Esophagus mucosa (tissue), 1 donor: ENCODE data around the gene DLGAP5. TPM values are rescaled to one million over a fixed set of nuclear protein-coding genes. Genes with fewer than 3 reads are reported as not detected.
A peak's percentile ranks its signal among the peaks of the same experiment; 100 is the strongest.

Experiments
- ATAC-seq: fragments of 200-7000 bp; cut with Tn5 transposase; one replicate; pipeline ENCODE4 v1.9.1; 2020
- total RNA-seq: library from RNA; stranded (reverse); gene quantifications from one replicate; pipeline ENCODE4 v1.2.4, GENCODE V29; 2023
- donor health status: DM: yes; HTN: yes; CAD: no.

Gene DLGAP5
- total RNA-seq, 1 donor from 2014 or later, result 17.9 TPM

DNA sequence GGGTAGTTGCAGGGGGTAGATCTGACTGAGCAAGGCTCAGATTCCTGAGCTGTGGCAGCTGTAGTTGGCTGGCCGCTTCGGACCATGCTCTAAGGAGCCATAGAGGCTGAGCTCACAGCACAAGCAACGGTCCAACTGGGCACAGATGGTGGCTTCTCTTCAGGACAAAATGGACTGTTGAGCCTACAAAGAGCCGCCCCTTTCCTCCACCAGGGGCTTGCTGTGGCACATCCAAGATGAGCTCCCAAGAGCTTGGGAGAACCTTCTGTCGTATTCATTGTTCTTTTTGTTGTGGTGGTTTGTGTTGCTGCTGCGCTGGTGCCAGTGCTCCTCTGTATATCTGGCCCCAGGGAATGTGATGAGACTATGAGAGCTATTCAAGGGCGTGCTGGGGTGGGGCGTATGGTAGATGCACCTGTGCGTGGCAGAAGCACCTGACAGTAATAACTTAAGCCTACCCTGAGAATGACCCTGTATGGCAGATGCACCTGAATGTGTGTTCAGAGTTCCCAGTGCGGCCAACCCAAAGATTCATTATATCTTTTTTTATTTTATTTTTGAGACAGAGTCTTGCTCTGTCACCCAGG lies 80.2 kb downstream of the DLGAP5 start:
- ATAC-seq, result peak; percentile 59

DNA sequence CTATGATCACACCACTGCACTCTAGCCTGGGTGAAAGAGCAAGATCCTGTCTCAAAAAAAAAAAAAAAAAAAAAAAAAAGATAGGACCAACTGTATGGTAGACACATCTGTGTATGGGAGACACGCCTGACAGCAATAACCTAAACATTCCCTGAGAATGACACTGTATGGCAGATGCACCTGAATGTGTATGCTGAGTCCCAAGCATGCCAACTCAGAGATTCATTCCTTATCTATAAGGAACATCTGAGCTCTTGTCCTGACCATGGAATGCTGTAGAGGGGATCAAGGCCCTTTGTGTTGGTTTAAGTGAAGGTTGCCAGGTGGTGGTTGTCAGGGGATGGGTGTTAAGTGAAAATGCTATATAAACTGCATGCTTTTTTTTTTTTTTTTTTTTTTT lies 81.5 kb downstream of the DLGAP5 start:
- no peak for ATAC-seq

DNA sequence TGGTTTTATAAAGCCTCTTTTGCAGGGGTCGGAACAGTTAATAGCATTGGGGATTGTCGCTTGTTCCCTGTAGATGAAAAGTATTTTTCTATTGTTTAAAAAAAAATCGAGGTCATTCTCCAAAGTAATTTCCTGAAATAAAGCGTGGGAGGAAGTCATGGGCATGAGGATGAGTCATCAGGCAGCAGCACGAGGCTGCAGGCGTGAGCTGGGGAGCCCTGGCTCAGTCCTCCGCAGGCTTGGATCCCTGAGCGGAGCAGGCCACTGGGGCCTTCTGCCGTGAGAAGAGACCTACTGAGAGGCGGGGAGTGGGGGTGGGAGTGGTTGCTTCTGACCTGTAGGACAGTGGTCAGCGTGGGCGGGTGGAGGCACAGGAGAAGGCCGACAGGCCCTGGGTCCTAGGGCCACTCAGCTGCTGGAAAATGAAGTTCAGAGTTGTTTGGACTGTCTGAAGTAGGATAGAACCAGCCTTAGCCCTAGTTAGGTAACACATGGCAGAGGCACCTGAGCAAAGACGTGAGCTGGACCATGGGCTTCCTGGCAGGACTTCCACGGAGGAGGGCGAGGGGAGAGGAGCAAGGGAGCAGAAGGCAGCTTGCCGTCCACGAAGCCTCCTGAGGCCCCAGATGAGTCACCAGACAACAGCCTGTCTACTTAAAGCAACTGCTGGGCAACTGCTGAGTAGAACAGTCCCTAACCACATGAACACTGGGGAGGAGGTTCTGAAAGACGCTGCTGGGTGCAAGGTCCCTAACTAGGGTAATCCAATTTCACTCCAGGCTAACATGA lies 83.4 kb downstream of the DLGAP5 start:
- ATAC-seq, result peak; percentile 78

DNA sequence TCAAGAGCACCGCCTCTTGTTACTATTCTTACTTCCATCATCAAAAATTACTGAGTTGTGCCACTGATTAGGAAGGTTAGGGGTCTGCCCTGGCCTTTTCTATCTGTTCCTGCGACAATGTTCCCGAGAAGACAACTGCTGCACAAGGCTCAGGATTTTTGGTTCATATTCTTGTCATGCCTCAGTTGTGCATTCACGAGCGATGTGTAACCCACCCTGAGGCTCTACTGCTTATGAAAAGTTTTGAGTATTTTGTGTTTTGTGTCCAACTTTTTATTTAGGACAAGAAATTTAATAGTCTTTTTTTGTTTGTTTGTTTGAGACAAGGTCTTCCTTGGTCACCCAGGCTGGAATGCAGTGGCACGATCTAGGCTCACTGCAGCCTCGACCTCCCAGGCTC lies 85.4 kb downstream of the DLGAP5 start:
- no peak for ATAC-seq

DNA sequence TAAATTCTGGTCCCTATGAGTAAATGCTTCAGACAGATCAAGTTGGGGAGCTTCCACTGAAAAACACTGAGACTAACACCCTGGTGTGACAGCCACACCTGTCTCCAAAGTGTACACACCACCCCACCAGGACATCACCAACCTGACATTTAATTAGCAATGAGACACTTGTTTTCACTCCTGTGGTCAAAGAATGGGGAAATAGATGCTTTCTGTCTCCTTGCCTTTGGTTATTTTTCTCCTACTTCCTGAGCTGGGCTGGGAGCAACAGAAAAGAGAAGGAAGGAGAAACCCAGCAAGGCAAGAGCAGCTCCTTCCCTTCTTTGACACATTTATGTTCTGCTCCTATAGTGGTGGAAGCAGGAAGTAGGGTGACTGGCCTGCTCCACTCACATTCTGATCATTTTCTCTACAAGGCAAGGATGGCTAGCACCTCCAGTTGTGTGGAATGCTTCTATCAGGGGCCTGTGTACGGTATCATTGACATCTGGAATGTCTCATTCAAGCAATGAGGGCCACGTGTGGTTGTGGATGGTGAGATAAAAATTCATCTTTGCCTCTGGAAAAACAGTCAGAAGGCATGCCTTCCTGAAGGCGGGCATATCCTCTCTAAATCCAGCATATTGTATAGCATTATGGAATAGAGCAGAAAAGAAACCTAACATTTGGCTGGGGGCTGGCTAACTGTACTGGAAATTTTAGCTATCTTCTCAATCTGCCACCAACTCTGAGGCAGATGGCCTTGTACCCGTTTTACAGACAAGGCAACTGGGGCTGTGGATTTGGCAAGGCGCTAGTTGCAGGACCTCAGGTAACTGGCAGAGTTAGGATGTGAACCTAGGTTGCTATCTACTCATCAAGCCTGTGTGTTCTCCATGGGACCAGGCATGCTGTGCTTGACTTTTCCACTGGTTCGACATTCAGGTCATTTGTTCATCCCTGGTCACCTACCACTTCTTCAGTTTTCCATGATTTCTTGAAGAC lies 87.1 kb downstream of the DLGAP5 start:
- peak; percentile 1 for ATAC-seq

DNA sequence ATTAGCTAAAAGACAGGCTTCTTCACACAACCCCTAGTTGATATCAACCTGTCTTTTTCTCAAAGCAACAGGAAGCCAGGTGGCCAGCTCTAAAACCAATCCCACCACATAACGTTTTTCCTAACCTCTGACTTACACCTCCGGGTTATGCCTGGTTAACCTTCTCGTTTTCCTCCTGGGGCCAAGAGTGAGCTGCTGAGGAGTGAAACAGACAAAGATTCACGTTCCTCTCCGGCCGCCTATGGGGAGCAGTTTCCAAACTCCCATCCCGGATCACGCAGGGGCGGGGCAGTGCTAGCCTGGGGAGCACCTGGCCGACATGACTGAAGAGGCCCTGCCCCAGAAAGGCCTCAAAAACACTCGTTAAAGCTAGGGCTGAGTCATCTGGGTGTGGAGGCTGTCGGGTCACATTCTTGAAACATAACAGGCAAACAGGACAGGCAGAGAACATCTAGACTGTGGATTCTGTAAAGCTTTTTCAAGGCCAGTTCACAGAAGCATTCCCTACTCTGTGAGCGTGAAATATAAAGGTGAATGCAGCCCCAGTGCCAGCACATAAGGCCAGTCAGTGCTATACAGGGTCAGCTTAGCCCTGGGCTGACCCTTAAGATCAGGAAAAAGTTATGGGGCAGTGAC lies 88.3 kb downstream of the DLGAP5 start:
- ATAC-seq, result peak; percentile 94

DNA sequence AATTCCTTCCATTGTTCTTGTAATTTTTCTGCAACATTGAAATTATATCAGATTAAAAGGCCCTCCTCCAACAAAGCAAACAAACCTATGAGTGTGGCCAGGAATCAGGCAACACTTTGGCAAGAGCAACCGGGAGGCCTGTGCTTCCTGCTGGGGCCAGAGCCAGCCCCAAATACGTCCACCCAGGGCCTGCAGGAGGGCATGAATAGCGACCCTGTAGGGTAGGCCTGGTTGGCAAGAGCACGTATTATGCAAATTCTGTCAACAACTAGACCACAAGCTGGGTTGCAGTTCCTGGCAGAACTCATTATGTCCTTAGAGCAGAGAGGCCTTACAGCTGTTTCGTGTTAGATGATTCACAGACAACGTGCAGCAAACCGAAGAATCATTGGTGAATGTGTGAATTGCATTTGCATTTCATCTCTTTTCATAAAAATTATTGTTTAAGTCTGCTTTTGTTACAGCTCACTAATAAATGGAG lies 89.2 kb downstream of the DLGAP5 start:
- ATAC-seq, result peak; percentile 75

DNA sequence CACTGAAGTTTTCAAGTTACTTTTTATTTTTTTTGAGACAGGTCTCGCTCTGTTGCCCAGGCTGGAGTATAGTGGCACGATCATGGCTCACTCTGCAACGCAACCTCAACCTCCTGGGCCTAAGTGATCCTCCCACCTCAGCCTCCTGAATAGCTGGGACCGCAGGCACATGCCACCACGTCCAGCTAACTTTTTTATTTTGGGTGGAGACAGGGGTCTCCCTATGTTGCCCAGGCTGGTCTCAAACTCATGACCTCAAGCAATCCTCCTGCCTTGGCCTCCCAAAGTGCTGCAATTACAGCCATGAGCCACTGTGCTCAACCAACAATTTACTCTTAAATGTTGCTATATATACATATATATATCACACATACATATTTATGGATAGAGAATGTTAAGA lies 89.7 kb downstream of the DLGAP5 start:
- no peak for ATAC-seq

DNA sequence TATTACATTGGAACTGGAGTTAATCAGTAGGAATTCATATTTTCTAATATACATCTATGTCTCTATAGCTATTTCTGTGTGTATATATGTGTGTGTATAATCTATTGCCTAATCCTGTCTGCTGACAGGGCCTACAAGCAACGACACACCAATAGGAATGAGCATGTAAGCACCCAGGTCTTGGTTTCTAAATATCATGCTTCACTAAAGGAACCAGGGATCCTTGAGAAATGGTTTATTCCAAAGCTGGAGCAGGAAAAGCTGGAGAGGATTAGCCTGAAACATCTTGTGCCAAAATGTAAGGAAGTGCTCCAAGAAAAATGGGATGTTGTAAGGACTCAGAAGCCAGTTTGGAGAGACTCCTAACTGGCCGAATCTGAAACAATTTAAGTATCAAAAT lies 91.6 kb downstream of the DLGAP5 start:
- no peak for ATAC-seq

DNA sequence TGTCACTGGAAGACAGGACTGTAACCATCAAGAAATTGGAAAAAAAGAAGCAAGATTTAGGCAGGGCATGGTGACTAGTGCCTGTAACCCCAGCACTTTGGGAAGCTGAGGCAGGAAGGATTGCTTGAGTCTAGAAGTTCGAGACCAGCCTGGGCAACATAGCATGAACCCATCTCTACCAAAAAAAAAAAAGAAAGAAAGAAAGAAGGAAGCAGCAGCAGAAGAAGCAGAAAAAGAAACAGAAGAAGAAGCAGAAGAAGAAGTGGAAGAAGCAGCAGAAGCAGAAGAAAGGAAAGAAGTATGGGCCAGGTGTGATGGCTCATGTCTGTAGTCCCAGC lies 92.9 kb downstream of the DLGAP5 start:
- no peak for ATAC-seq

Other genes starting within 250 kb of the DLGAP5 start
- 8.7 TPM for gene WDHD1, start 164.5 kb downstream of the DLGAP5 start, total RNA-seq
- 11.0 TPM for gene SOCS4, start 164.3 kb downstream of the DLGAP5 start, total RNA-seq
- gene MAPK1IP1L, start 139.9 kb downstream of the DLGAP5 start, total RNA-seq, result 58.4 TPM
- gene LGALS3, start 62.3 kb downstream of the DLGAP5 start, total RNA-seq, result 211 TPM
- 36.0 TPM for gene FBXO34, start 79.8 kb upstream of the DLGAP5 start, total RNA-seq
- 5.3 TPM for gene ATG14, start 220.2 kb upstream of the DLGAP5 start, total RNA-seq
- gene TBPL2, start 249.0 kb upstream of the DLGAP5 start, total RNA-seq, result not detected